DND-41 (cell line): ENCODE results near the gene POMGNT2.

Experiments used
- ATAC-seq: fragments of 200-7000 bp; cut with Tn5 transposase; 3 replicates; pipeline ENCODE4 v1.9.1; 2021; ENCODE audit warnings: low read depth; ENCODE audit not compliant: insufficient read depth
- DNase-seq: peaks from one replicate; pipeline ENCODE4 v3.0.0-alpha.2; 2020
- H2AFZ ChIP-seq: 2 replicates; pipeline ENCODE4 v1.6.0; 2012; ENCODE audit warnings: low read depth, low read length
- H3K27ac ChIP-seq: 2 replicates; pipeline ENCODE4 v1.5.1; 2012; ENCODE audit warnings: low read length, inconsistent platforms
- H3K27me3 ChIP-seq: fragments of 200-600 bp; sonication (generic); 2 replicates; pipeline ENCODE4 v1.6.0; 2012; ENCODE audit warnings: low read length, mild to moderate bottlenecking, inconsistent platforms; ENCODE audit not compliant: insufficient read depth, poor library complexity
- H3K36me3 ChIP-seq: 2 replicates; pipeline ENCODE4 v1.5.1; 2012; ENCODE audit warnings: low read length, inconsistent platforms; ENCODE audit not compliant: insufficient read depth
- H3K4me1 ChIP-seq: 2 replicates; pipeline ENCODE4 v1.5.1; 2012; ENCODE audit warnings: mild to moderate bottlenecking, low read length; ENCODE audit not compliant: insufficient read depth
- H3K4me2 ChIP-seq: 2 replicates; pipeline ENCODE4 v1.6.0; 2012; ENCODE audit warnings: mild to moderate bottlenecking, moderate library complexity, low read length, inconsistent platforms; ENCODE audit not compliant: insufficient read depth
- H3K4me3 ChIP-seq, 2 experiments: fragments of 200-600 bp in 1 of 2; shearing (Covaris generic) in 1 of 2; 2 replicates each; pipeline ENCODE4 v1.5.1; 2012 to 2016; ENCODE audit warnings: inconsistent platforms in 2 of 2, low read length in 2 of 2, mild to moderate bottlenecking in 2 of 2, low read depth in 1 of 2, moderate library complexity in 1 of 2
- H3K79me2 ChIP-seq: 2 replicates; pipeline ENCODE4 v1.6.0; 2012; ENCODE audit warnings: low read length, inconsistent platforms; ENCODE audit not compliant: insufficient read depth
- H3K9ac ChIP-seq: 2 replicates; pipeline ENCODE4 v1.6.0; 2012; ENCODE audit warnings: low read depth, mild to moderate bottlenecking, inconsistent platforms, low read length, moderate library complexity
- H3K9me3 ChIP-seq: 2 replicates; pipeline ENCODE4 v1.5.1; 2012; ENCODE audit warnings: low read length, moderate library complexity, mild to moderate bottlenecking, inconsistent platforms; ENCODE audit not compliant: insufficient read depth, severe bottlenecking
- H4K20me1 ChIP-seq: 2 replicates; pipeline ENCODE4 v1.6.0; 2012; ENCODE audit warnings: low read length; ENCODE audit not compliant: insufficient read depth
- CTCF ChIP-seq: IDR thresholded peaks from 2 replicates; pipeline ENCODE4 v1.5.1; 2012; ENCODE audit warnings: borderline replicate concordance, low read length, moderate library complexity, mild to moderate bottlenecking; ENCODE audit not compliant: poor library complexity, severe bottlenecking; ENCODE audit errors: extremely low read depth
- EZH2 ChIP-seq: IDR thresholded peaks from 3 replicates; pipeline ENCODE4 v1.6.1; 2012; ENCODE audit warnings: borderline replicate concordance, low read depth, mild to moderate bottlenecking, moderate library complexity, low read length, inconsistent platforms; ENCODE audit not compliant: severe bottlenecking

The POMGNT2 gene

GRCh38 chr3:43080726-43081568 is 24.9 kb downstream of the POMGNT2 start:
- no peaks in the 10 kb centered on the region for H3K27me3 ChIP-seq
- no peak overlapping the region for H3K4me3 ChIP-seq
- ATAC-seq (no peak), DNase-seq (no peak)
- peaks cover 5% of the 10 kb centered on the region; the same call in 1 of the 2 replicates for H4K20me1 ChIP-seq
- no peak overlapping the region for H3K4me2 ChIP-seq
- no peak overlapping the region for H2AFZ ChIP-seq
- H3K79me2 ChIP-seq: 0 out of 2 replicates have a peak, but pooled peaks cover under 1% of the 10 kb centered on the region
- H3K27ac ChIP-seq: no peak overlapping the region
- H3K4me1 ChIP-seq: no peaks in the 10 kb centered on the region
- TF ChIP-seq EZH2: no peak
- TF ChIP-seq CTCF: no peak
- H3K9me3 ChIP-seq: peaks cover 19% of the 10 kb centered on the region
- peaks cover 45% of the 10 kb centered on the region for H3K36me3 ChIP-seq
- no peak overlapping the region for H3K9ac ChIP-seq

- no peaks in the 10 kb centered on the region for H3K79me2 ChIP-seq
- peaks cover 7% of the 10 kb centered on the region; the same call in 1 of the 2 replicates for H4K20me1 ChIP-seq
- H3K4me1 ChIP-seq: no peaks in the 10 kb centered on the region
- no peak overlapping the region for H3K4me3 ChIP-seq
- H2AFZ ChIP-seq: no peak overlapping the region
- ATAC-seq (no peak), DNase-seq (no peak)
- H3K36me3 ChIP-seq: peaks cover 41% of the 10 kb centered on the region
- no peaks in the 10 kb centered on the region for H3K27me3 ChIP-seq
- H3K9ac ChIP-seq: no peak overlapping the region
- peaks cover 17% of the 10 kb centered on the region for H3K9me3 ChIP-seq
- H3K27ac ChIP-seq: no peak overlapping the region
- TF ChIP-seq CTCF (no peak), EZH2 (no peak)
- no peak overlapping the region for H3K4me2 ChIP-seq
Observed at GRCh38 chr3:43079536-43080332, 26.1 kb downstream of the POMGNT2 start.

- no peaks in the 10 kb centered on the region for H3K4me1 ChIP-seq
- ATAC-seq (no peak), DNase-seq (no peak)
- peaks cover 39% of the 10 kb centered on the region for H3K36me3 ChIP-seq
- no peaks in the 10 kb centered on the region for H3K79me2 ChIP-seq
- H3K27ac ChIP-seq: no peak overlapping the region
- peaks cover 8% of the 10 kb centered on the region for H3K9me3 ChIP-seq
- H3K9ac ChIP-seq: no peak overlapping the region
- H3K27me3 ChIP-seq: no peaks in the 10 kb centered on the region
- no peak for TF ChIP-seq CTCF
- TF ChIP-seq EZH2: no peak
- no peak overlapping the region for H3K4me2 ChIP-seq
- H4K20me1 ChIP-seq: peaks cover 7% of the 10 kb centered on the region; the same call in 1 of the 2 replicates
- no peak overlapping the region for H2AFZ ChIP-seq
- H3K4me3 ChIP-seq: no peak overlapping the region
Observed at GRCh38 chr3:43077707-43078106, 28.2 kb downstream of the POMGNT2 start.
